ENCODE data around the gene CCDC183.

Gene CCDC183

GRCh38 chr9:136849960-136850865 is 54.1 kb downstream of the CCDC183 start:
- DNase-seq: no peak
- ATAC-seq: no peak

- DNase-seq (no peak), ATAC-seq (no peak)
These were observed 55.0 kb downstream of the CCDC183 start for GRCh38 chr9:136850866-136851775.

- no peak for ATAC-seq
These were observed 56.0 kb downstream of the CCDC183 start, which contains the start of gene MAMDC4 for GRCh38 chr9:136851941-136852663. Gene MAMDC4, plus strand, starts transcription at chr9:136852346. Its CDS starts 71 bp downstream, at chr9:136852417.

GRCh38 chr9:136852664-136853595 is 56.8 kb downstream of the CCDC183 start:
- DNase-seq (no peak), ATAC-seq (no peak)

More at GRCh38 chr9:136851941-136852663, 56.0 kb downstream of the CCDC183 start, which contains the start of gene MAMDC4:
- no peak for DNase-seq

- no peak for DNase-seq
These were observed 57.5 kb downstream of the CCDC183 start for GRCh38 chr9:136853596-136854112.

GRCh38 chr9:136854113-136854841 is 58.1 kb downstream of the CCDC183 start:
- ATAC-seq (no peak), DNase-seq (no peak)

More at GRCh38 chr9:136853596-136854112, 57.5 kb downstream of the CCDC183 start:
- ATAC-seq: no peak

GRCh38 chr9:136854842-136855460 is 58.8 kb downstream of the CCDC183 start:
- ATAC-seq (no peak), DNase-seq (no peak)

GRCh38 chr9:136855461-136856078 is 59.4 kb downstream of the CCDC183 start:
- ATAC-seq: no peak
- DNase-seq: no peak

- ATAC-seq: no peak
- no peak for DNase-seq
These were observed 59.9 kb downstream of the CCDC183 start for GRCh38 chr9:136856079-136856476.

- ATAC-seq: no peak
- DNase-seq: no peak
These were observed 60.5 kb downstream of the CCDC183 start for GRCh38 chr9:136856541-136857141.

- DNase-seq (no peak), ATAC-seq (no peak)
These were observed 61.0 kb downstream of the CCDC183 start for GRCh38 chr9:136857166-136857565.
